Measurements from ENCODE around the gene KDELR3. TPM values are rescaled to one million over a fixed set of nuclear protein-coding genes. Genes with fewer than 3 reads are reported as not detected.

KDELR3 gene
- total RNA-seq, 4 donors from 2014 or later = 5.6 to 12.5 (median 8.7) TPM; not detected in 1

DNA sequence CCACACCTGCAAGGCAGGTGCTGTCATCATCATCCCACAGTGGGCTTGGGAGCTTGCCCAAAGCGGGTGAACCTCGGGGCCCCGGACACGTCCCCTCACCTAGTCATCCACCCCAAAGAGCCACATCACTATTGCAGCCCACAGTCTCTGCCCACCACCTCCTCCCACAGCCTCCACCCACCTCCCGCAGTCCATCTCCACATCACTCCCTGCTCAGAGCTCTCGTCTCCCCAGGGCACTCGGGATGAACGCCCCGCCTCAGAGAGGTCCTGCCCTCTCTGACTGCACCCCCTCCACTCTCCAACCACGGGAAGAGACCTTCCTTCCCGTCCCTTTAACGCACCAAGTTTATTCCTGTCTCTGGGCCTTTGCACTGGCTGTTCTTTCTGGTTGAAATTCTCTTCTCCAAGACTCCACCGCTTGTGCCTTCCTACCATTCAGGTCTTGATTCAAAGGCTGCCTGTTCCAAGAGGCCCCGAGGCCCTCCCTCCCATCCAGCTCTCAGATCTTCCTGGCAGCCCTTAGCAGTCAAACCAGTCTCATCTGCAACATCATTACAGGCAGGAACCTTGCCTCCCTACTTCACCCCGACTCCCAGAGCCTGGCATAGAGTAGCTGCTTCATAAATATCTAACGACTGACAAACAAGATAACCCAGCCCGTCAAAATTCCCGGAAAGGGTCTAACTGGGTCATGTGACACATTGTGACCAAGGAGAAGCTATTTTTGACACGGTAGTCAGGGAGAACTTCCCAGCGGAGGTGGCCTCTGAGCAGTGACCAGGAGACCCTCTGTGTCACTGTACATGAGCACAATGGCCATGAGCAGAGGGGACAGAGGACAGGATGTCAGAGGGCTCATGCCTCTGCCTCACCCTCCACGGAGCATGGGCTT, 24.0 kb upstream of the KDELR3 start:
- Histone ChIP-seq H3K4me3 (no peak overlapping the region), H3K36me3 (no peaks in the 10 kb centered on the region), H3K4me1 (no peaks in the 10 kb centered on the region), H3K27me3 (peaks cover 77% of the 10 kb centered on the region), H3K27ac (no peak overlapping the region), H3K9me3 (no peaks in the 10 kb centered on the region)
- WGBS, 2 donors (ENCODE audit: low coverage in 1 of 2) = 39 to 56% methylated on average over 7 to 19 of the region's 21 CpGs
- in situ Hi-C loops (cut with MboI; ENCODE audit: low pct_ligation_motif_present in 1 of 4, low pct_unique_long_range_greater_than_20kb in 1 of 4, low sequenced_read_pairs in 3 of 4) = no loop called here
- DNase-seq = no peak
- intact Hi-C loops (cut with DNase I; ENCODE audit: low total_unique reads) = no loop called here
- TF ChIP-seq, protein P1, sequence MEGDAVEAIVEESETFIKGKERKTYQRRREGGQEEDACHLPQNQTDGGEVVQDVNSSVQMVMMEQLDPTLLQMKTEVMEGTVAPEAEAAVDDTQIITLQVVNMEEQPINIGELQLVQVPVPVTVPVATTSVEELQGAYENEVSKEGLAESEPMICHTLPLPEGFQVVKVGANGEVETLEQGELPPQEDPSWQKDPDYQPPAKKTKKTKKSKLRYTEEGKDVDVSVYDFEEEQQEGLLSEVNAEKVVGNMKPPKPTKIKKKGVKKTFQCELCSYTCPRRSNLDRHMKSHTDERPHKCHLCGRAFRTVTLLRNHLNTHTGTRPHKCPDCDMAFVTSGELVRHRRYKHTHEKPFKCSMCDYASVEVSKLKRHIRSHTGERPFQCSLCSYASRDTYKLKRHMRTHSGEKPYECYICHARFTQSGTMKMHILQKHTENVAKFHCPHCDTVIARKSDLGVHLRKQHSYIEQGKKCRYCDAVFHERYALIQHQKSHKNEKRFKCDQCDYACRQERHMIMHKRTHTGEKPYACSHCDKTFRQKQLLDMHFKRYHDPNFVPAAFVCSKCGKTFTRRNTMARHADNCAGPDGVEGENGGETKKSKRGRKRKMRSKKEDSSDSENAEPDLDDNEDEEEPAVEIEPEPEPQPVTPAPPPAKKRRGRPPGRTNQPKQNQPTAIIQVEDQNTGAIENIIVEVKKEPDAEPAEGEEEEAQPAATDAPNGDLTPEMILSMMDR (IDR thresholded peaks at IDR 0.05) = no peak
- no peak for TF ChIP-seq EP300 (IDR thresholded peaks at IDR 0.05; ENCODE audit: low read depth)
- TF ChIP-seq POLR2AphosphoS5 (IDR thresholded peaks at IDR 0.05) = no peak
- no peak for TF ChIP-seq POLR2A (IDR thresholded peaks at IDR 0.05)

DNA sequence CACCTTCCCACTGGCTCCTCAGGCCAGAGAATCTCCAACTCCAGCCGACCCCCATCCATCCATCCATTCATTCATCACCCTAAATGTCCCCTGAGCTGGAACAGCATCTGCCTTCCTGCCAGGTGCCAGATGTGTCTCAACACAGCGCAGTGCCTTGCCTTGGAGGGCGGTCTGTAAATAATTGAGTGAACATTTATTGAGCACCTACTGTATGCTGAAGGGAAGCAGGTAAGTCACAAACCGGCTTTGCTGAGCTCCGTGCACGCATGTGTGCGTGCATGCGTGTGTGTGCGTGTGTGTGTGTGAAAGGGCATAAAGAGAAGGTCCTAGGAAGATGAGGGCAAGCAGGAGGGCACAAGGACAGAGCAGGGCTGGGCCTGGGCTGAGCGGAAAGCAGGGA, 23.1 kb upstream of the KDELR3 start:
- Histone ChIP-seq H3K4me3 (no peak overlapping the region), H3K9me3 (no peaks in the 10 kb centered on the region), H3K36me3 (no peaks in the 10 kb centered on the region), H3K4me1 (no peaks in the 10 kb centered on the region), H3K27me3 (peaks cover 82% of the 10 kb centered on the region), H3K27ac (no peak overlapping the region)
- no peak for DNase-seq
- WGBS, 2 donors (ENCODE audit: low coverage in 1 of 2) = 80 to 87% methylated on average over 3 to 10 of the region's 10 CpGs
- no peak for TF ChIP-seq POLR2AphosphoS5 (IDR thresholded peaks at IDR 0.05)
- TF ChIP-seq, protein P1 (IDR thresholded peaks at IDR 0.05) = no peak
- TF ChIP-seq POLR2A (IDR thresholded peaks at IDR 0.05) = no peak
- no peak for TF ChIP-seq EP300 (IDR thresholded peaks at IDR 0.05; ENCODE audit: low read depth)
- intact Hi-C loops (cut with DNase I; ENCODE audit: low total_unique reads) = no loop called here
- in situ Hi-C loops (cut with MboI; ENCODE audit: low pct_ligation_motif_present in 1 of 4, low pct_unique_long_range_greater_than_20kb in 1 of 4, low sequenced_read_pairs in 3 of 4) = no loop called here

DNA sequence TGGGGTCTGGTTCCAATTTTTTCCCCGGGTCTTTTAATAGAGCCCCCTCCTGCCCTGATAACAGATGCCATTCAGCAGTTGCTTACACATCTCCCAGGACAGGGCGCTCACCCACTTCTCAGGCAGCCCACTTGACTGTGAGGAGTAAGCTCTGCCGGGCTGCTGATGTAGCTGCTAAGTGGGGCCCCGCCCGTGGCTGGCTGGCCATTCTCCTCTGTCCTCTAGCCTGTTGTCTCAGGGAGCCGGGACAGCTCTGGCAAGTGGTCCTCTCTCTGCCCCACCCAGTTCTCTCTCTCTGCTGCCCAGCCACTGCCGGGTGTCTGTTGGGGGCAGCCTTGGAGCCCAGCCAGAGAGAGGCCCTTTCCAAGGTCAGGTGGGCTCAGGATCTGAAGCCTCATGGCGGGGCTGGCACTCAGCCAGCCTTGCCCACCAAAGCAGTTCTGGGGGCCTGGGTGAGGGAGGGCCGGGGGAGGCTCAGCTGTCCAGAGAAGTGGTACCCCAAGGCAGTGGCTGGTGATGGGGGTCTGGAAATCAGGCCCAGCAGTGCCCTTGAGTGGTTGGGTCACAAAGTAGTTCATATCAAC, 21.8 kb upstream of the KDELR3 start:
- Histone ChIP-seq H3K4me3 (no peak overlapping the region), H3K4me1 (no peaks in the 10 kb centered on the region), H3K27ac (no peak overlapping the region), H3K27me3 (peaks cover 86% of the 10 kb centered on the region), H3K9me3 (no peaks in the 10 kb centered on the region), H3K36me3 (no peaks in the 10 kb centered on the region)
- in situ Hi-C loops (cut with MboI; ENCODE audit: low pct_ligation_motif_present in 1 of 4, low pct_unique_long_range_greater_than_20kb in 1 of 4, low sequenced_read_pairs in 3 of 4) (no loop called here), intact Hi-C loops (cut with DNase I; ENCODE audit: low total_unique reads) (no loop called here)
- TF ChIP-seq POLR2A (IDR thresholded peaks at IDR 0.05) = no peak
- TF ChIP-seq EP300 (IDR thresholded peaks at IDR 0.05; ENCODE audit: low read depth) = no peak
- TF ChIP-seq, protein P1 (IDR thresholded peaks at IDR 0.05) = no peak
- WGBS, 2 donors (ENCODE audit: low coverage in 1 of 2) = 58% methylated on average over 8 of the region's 9 CpGs; no CpG with 5 or more reads in 1 of the 2 donors
- DNase-seq = no peak

DNA sequence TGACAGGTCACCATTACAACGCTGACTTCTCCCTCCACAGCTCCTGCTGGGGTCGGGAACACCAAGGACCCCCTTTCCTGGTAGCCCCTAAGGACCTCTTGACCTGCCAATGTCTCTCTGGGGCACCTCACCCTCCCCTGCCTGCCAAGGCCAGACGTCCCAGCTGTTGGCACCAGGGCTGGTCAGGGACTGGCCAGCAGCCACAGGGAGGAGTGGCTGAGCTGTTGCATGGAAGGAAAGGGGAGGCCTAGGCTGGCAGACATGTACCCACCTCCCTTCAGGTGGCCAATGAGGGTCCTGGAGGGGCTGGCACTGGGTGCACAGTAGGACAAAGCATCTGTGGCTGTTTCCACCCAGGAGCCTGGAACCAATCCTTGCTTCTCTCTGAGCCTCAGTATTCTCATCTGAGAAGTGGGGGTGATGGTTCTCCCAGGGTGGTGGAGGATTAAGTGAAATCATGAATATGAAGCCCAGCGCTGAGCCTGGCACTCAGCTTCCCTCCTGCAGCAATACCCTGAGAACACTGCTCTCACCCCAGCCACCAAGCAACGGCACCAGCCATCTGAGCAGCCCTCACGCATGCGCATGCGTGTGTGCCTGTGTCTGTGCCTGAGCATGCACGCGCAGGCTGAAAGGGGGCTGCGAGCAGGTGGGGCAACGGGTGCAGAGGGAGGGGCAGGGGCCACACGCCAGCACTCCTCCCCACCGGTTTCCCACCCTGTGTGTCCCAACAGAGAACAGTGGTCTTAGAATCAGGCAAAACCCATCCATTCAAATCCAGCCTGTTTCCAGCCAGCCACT, 18.8 kb upstream of the KDELR3 start:
- peaks cover 93% of the 10 kb centered on the region for H3K27me3 ChIP-seq
- DNase-seq = no peak

More for the DNA sequence above, 18.8 kb upstream of the KDELR3 start:
- H3K9me3 ChIP-seq = no peaks in the 10 kb centered on the region
- H3K4me1 ChIP-seq = no peaks in the 10 kb centered on the region
- 75% methylated on average over 14 of the region's 14 CpGs; no CpG with 5 or more reads in 1 of the 2 donors for WGBS, 2 donors (ENCODE audit: low coverage in 1 of 2)
- in situ Hi-C loops (cut with MboI; ENCODE audit: low pct_ligation_motif_present in 1 of 4, low pct_unique_long_range_greater_than_20kb in 1 of 4, low sequenced_read_pairs in 3 of 4) (no loop called here), intact Hi-C loops (cut with DNase I; ENCODE audit: low total_unique reads) (no loop called here)
- no peak overlapping the region for H3K4me3 ChIP-seq
- no peak overlapping the region for H3K27ac ChIP-seq
- TF ChIP-seq POLR2A (IDR thresholded peaks at IDR 0.05) = no peak
- TF ChIP-seq, protein P1 (IDR thresholded peaks at IDR 0.05) = no peak
- TF ChIP-seq POLR2AphosphoS5 (IDR thresholded peaks at IDR 0.05) = no peak
- no peak for TF ChIP-seq EP300 (IDR thresholded peaks at IDR 0.05; ENCODE audit: low read depth)
- no peaks in the 10 kb centered on the region for H3K36me3 ChIP-seq
